Progenitor cell of endocrine pancreas (in vitro differentiated cells): ENCODE data around the gene NLE1. TPM values are rescaled to one million over a fixed set of nuclear protein-coding genes. Genes with fewer than 3 reads are reported as not detected.
"Not testable (repeated sequence)": the region's sequence is repeated elsewhere in the genome, so short reads cannot be mapped to it uniquely, and the experiment has no call there.

Source experiments
- DNase-seq: peaks from one replicate; pipeline ENCODE4 v3.0.0; 2021; ENCODE audit warnings: low spot score; ENCODE audit not compliant: unreplicated experiment
- H3K27ac Mint-ChIP-seq: 2 replicates; pipeline ENCODE4 v1.8.0; 2021; ENCODE audit warnings: mild to moderate bottlenecking, moderate library complexity, mixed read lengths
- H3K27me3 Mint-ChIP-seq: 2 replicates; pipeline ENCODE4 v1.8.0; 2021; ENCODE audit warnings: mixed read lengths
- H3K36me3 Mint-ChIP-seq: 2 replicates; pipeline ENCODE4 v1.8.0; 2022; ENCODE audit warnings: mixed read lengths; ENCODE audit not compliant: insufficient read depth
- H3K4me1 Mint-ChIP-seq: 2 replicates; pipeline ENCODE4 v1.8.0; 2021; ENCODE audit warnings: low read depth, mixed read lengths
- H3K4me3 Mint-ChIP-seq: 2 replicates; pipeline ENCODE4 v1.8.0; 2021; ENCODE audit warnings: low read depth, mild to moderate bottlenecking, moderate library complexity, mixed read lengths
- H3K9me3 Mint-ChIP-seq: 2 replicates; pipeline ENCODE4 v1.8.0; 2021; ENCODE audit warnings: low read depth, mixed read lengths
- total RNA-seq: library from RNA; stranded (reverse); gene quantifications from 2 replicates; pipeline ENCODE4 v1.2.1, GENCODE V29; 2021
- TF ChIP-seq, protein P1 (sequence below): fragments of 200-600 bp; sonication (generic); IDR thresholded peaks from one replicate; pipeline ENCODE4 v1.5.0; 2021; ENCODE audit warnings: antibody characterized with exemption, mild to moderate bottlenecking; ENCODE audit not compliant: unreplicated experiment

Gene NLE1
- total RNA-seq, 1 donor from 2014 or later: 18.1 TPM

- Mint-ChIP-seq H3K9me3 (peaks cover 4% of the 10 kb centered on the region), H3K27me3 (no peaks in the 10 kb centered on the region), H3K27ac (no peak overlapping the region), H3K4me1 (no peaks in the 10 kb centered on the region), H3K36me3 (peaks cover 10% of the 10 kb centered on the region), H3K4me3 (no peak overlapping the region)
- TF ChIP-seq, protein P1, sequence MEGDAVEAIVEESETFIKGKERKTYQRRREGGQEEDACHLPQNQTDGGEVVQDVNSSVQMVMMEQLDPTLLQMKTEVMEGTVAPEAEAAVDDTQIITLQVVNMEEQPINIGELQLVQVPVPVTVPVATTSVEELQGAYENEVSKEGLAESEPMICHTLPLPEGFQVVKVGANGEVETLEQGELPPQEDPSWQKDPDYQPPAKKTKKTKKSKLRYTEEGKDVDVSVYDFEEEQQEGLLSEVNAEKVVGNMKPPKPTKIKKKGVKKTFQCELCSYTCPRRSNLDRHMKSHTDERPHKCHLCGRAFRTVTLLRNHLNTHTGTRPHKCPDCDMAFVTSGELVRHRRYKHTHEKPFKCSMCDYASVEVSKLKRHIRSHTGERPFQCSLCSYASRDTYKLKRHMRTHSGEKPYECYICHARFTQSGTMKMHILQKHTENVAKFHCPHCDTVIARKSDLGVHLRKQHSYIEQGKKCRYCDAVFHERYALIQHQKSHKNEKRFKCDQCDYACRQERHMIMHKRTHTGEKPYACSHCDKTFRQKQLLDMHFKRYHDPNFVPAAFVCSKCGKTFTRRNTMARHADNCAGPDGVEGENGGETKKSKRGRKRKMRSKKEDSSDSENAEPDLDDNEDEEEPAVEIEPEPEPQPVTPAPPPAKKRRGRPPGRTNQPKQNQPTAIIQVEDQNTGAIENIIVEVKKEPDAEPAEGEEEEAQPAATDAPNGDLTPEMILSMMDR: no peak
- no peak for DNase-seq
These were observed 44.3 kb downstream of the NLE1 start for GRCh38 chr17:35097776-35098175.

DNA sequence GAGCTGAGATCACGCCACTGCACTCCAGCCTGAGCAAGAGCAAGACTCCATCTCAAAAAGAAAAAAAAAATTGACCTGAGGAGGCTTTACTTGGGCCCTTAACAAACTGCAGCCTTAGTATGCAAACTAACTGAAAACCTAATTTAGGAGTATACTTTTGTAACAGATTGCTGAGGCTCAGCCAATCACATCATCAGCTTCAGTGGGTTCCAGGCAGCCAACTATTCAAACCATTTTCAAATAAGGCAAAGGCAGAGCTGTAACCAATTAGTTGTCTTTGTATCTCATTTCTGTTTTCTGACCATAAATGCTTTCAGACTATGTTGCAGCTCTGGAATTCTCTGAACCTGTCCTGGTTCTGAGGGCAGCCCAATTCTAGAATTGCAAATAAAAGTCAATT is 46.4 kb downstream of the NLE1 start:
- no peaks in the 10 kb centered on the region for H3K27me3 Mint-ChIP-seq
- peaks cover 10% of the 10 kb centered on the region for H3K4me1 Mint-ChIP-seq
- H3K4me3 Mint-ChIP-seq: no peak overlapping the region
- peaks cover 4% of the 10 kb centered on the region for H3K9me3 Mint-ChIP-seq
- H3K27ac Mint-ChIP-seq: no peak overlapping the region
- DNase-seq: no peak
- peaks cover 7% of the 10 kb centered on the region for H3K36me3 Mint-ChIP-seq
- TF ChIP-seq, protein P1: no peak

GRCh38 chr17:35094902-35095301 is 47.2 kb downstream of the NLE1 start:
- no peak overlapping the region for H3K27ac Mint-ChIP-seq
- no peaks in the 10 kb centered on the region for H3K27me3 Mint-ChIP-seq

GRCh38 chr17:35090707-35091106 is 51.4 kb downstream of the NLE1 start:
- not testable (repeated sequence) for H3K36me3 Mint-ChIP-seq, H3K4me3 Mint-ChIP-seq, H3K9me3 Mint-ChIP-seq, DNase-seq, H3K27me3 Mint-ChIP-seq
- Mint-ChIP-seq H3K4me1 (peaks cover 38% of the 10 kb centered on the region), H3K27ac (peak overlapping the region; percentile 36)

More at GRCh38 chr17:35094902-35095301, 47.2 kb downstream of the NLE1 start:
- Mint-ChIP-seq H3K36me3 (peaks cover 4% of the 10 kb centered on the region), H3K4me1 (peaks cover 10% of the 10 kb centered on the region), H3K4me3 (no peak overlapping the region), H3K9me3 (peaks cover 4% of the 10 kb centered on the region)
- TF ChIP-seq, protein P1: no peak
- DNase-seq: no peak

DNA sequence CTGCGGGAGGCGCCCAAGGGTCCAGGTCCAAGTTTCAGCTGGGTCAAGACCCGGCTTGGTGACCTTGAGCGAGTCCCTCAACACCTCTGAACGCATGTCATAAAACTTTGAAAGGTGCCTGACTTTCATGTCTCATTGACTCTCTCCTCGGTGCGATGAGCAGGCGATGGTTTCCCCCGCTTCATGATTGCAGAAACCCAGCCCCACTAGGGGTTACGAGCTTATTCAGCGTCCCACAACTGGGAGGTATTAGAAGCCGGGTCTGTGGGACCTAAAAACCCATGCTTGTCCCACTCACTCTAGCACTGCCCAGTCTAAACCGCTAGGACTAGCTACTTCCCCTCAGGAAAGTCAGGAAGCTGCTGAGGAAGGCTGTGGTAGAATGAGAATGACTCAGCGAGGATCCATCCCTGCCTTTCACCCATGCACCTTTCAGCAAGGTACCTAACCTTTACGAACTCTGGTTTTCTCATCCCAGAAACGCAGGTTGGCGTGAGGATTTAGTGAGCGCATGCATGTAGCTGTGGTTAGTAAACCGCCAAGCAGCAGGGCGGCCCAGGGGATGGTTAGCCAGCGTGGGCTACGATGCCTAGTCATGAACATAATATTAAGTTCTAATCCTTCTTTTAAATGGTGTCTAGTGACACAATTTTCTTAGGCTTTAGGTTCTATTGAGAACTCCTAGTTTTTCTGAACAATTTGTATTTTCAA is 52.4 kb downstream of the NLE1 start:
- no peaks in the 10 kb centered on the region for H3K27me3 Mint-ChIP-seq
- peaks cover 4% of the 10 kb centered on the region for H3K9me3 Mint-ChIP-seq
- TF ChIP-seq, protein P1: peak; percentile 20
- peak overlapping the region; percentile 70 for H3K4me3 Mint-ChIP-seq
- peaks cover 46% of the 10 kb centered on the region for H3K4me1 Mint-ChIP-seq
- H3K36me3 Mint-ChIP-seq: peaks cover 3% of the 10 kb centered on the region
- H3K27ac Mint-ChIP-seq: peak overlapping the region; percentile 86
- no peak for DNase-seq
